ENCODE results near the gene GYPC.

Gene GYPC

DNA sequence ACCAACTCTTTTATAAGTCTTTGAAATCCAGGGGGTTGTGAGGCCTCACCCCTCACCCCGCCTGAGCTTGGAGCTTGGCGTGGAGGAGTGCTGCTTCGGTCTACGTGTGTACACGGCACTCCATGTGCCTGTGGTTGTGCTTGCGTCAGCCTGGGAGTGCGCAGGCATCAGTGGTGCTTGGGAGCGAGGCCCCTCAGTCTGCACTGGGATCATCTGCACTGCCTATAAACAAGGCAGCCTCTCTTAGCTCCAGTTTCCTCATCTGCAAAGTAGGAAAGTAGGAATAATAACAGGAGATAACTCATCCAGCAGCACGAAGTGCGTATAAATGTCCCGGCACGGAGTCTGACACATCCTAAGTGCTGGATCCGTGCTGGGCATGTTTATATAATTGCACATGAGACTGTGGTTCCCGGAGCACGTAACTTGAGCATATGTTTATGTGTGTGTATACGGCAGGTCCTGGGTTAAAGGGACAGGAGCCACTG, 1.2 kb downstream of the GYPC start:
- Histone ChIP-seq H3K36me3 (ENCODE audit: control insufficient read depth, insufficient read depth, low read length) (peaks cover 3% of the 10 kb centered on the region), H3K27me3 (replicated peaks; ENCODE audit: control insufficient read depth, insufficient read depth, low read length) (no peaks in the 10 kb centered on the region), H3K4me3 (replicated peaks; ENCODE audit: low read depth, low read length) (peak overlapping the region; percentile 70)
- DNase-seq (ENCODE audit: extremely low read depth, insufficient read length) = peak; percentile 51
- TF ChIP-seq, protein P1, sequence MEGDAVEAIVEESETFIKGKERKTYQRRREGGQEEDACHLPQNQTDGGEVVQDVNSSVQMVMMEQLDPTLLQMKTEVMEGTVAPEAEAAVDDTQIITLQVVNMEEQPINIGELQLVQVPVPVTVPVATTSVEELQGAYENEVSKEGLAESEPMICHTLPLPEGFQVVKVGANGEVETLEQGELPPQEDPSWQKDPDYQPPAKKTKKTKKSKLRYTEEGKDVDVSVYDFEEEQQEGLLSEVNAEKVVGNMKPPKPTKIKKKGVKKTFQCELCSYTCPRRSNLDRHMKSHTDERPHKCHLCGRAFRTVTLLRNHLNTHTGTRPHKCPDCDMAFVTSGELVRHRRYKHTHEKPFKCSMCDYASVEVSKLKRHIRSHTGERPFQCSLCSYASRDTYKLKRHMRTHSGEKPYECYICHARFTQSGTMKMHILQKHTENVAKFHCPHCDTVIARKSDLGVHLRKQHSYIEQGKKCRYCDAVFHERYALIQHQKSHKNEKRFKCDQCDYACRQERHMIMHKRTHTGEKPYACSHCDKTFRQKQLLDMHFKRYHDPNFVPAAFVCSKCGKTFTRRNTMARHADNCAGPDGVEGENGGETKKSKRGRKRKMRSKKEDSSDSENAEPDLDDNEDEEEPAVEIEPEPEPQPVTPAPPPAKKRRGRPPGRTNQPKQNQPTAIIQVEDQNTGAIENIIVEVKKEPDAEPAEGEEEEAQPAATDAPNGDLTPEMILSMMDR (IDR thresholded peaks at IDR 0.05; ENCODE audit: insufficient read depth, low read length, poor library complexity, severe bottlenecking) = no peak

DNA sequence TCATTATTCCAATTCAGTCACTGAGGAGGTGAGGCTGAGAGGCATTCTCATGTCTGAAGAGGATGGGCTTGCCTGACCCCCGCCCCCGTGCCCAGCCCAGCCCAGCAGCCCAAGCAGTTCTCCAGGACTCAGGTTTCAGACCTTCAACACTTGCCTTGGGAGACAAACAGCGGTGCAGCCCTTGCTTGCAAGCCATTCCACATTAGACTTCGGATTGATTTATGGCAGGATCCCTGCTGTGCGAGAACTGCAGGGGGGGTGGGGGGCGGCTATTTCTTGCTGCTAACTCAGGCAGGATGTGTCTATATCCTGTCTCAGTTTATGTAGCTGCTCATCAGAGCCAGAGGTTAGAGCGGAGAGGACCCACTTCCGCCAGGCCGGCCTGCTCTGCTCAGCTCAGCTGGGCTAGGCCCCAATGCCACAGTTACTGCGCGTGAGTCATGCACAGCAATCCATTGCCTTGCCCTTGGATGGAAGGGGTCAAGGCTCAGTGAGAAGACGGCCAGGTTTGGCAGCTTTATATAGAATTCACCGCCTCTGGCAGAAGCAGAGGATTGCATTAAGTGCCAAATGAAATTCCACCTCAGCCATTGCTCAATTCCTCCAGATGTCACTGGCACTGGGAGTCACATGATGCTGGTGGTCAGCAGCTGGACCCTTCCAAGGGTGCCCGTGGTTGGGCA, 1.8 kb downstream of the GYPC start:
- peak; percentile 81 for DNase-seq (ENCODE audit: extremely low read depth, insufficient read length)
- TF ChIP-seq, protein P1 (IDR thresholded peaks at IDR 0.05; ENCODE audit: insufficient read depth, low read length, poor library complexity, severe bottlenecking) = no peak
- Histone ChIP-seq H3K36me3 (ENCODE audit: control insufficient read depth, insufficient read depth, low read length) (peaks cover 3% of the 10 kb centered on the region), H3K27me3 (replicated peaks; ENCODE audit: control insufficient read depth, insufficient read depth, low read length) (no peaks in the 10 kb centered on the region), H3K4me3 (replicated peaks; ENCODE audit: low read depth, low read length) (peak overlapping the region; percentile 70)

DNA sequence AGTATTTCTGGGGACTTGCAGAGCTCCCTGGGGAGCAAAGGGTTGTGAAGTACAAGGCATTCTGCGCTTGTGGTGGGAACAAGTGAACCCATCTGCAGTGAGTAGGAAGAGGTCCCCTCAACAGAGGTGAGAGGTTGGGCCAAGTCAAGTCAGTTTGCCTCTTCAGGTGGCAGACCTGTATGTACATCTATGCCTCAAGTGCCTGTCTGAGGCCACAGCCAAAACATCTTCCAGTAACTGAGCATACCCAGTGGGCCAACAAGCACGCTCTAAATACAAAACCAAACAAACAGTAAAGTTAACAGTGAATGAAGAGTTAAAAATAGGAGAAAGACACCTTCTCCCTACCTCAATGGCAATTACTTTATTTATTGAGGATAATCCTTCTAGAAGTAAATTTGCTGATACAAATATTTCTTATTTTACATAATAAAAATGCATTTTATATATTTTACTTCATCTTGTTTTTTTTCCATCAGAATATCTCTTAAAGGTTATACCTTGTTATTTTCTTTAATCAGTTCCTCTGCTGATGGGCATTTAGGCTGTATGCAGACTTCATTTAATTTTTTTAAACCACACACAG, 2.5 kb downstream of the GYPC start:
- TF ChIP-seq, protein P1 (IDR thresholded peaks at IDR 0.05; ENCODE audit: insufficient read depth, low read length, poor library complexity, severe bottlenecking) = no peak
- H3K27me3 ChIP-seq (replicated peaks; ENCODE audit: control insufficient read depth, insufficient read depth, low read length) = no peaks in the 10 kb centered on the region
- no peak for DNase-seq (ENCODE audit: extremely low read depth, insufficient read length)
- peaks cover 3% of the 10 kb centered on the region for H3K36me3 ChIP-seq (ENCODE audit: control insufficient read depth, insufficient read depth, low read length)
- H3K4me3 ChIP-seq (replicated peaks; ENCODE audit: low read depth, low read length) = peak overlapping the region; percentile 70

DNA sequence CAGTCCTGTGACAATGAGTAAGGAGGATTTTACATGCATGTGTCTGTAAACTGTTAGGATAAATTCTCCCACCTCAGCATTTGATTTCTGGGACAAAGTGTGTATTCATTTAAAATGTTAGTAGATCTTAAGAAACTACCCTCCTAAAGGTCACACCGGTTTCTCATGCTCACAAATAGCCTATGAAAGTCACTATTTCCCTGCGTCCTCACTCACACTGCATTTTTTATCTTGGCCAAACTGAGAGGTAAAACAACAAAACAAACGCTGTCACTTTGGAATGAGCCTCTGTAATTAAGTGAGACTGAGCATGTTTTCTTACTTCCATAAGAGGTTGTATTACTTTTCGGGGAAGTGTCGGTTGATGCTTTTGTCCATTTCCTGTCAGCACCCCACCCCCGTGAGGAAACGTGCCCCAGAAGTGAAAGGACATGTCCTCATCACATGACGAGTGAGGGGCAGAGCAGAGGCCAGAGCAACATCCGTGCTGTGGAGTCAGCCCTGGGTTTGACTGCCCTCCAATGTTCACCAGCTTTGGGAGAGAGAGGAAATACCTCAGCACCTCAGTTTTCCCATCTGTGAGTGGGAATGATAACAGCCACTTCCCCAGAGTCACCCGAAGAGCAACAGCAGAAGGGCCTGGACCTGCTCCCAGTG, 3.1 kb downstream of the GYPC start:
- H3K36me3 ChIP-seq (ENCODE audit: control insufficient read depth, insufficient read depth, low read length) = peaks cover 3% of the 10 kb centered on the region
- TF ChIP-seq, protein P1 (IDR thresholded peaks at IDR 0.05; ENCODE audit: insufficient read depth, low read length, poor library complexity, severe bottlenecking) = peak; percentile 3
- H3K27me3 ChIP-seq (replicated peaks; ENCODE audit: control insufficient read depth, insufficient read depth, low read length) = no peaks in the 10 kb centered on the region
- DNase-seq (ENCODE audit: extremely low read depth, insufficient read length) = peak; percentile 59
- H3K4me3 ChIP-seq (replicated peaks; ENCODE audit: low read depth, low read length) = peak overlapping the region; percentile 70

DNA sequence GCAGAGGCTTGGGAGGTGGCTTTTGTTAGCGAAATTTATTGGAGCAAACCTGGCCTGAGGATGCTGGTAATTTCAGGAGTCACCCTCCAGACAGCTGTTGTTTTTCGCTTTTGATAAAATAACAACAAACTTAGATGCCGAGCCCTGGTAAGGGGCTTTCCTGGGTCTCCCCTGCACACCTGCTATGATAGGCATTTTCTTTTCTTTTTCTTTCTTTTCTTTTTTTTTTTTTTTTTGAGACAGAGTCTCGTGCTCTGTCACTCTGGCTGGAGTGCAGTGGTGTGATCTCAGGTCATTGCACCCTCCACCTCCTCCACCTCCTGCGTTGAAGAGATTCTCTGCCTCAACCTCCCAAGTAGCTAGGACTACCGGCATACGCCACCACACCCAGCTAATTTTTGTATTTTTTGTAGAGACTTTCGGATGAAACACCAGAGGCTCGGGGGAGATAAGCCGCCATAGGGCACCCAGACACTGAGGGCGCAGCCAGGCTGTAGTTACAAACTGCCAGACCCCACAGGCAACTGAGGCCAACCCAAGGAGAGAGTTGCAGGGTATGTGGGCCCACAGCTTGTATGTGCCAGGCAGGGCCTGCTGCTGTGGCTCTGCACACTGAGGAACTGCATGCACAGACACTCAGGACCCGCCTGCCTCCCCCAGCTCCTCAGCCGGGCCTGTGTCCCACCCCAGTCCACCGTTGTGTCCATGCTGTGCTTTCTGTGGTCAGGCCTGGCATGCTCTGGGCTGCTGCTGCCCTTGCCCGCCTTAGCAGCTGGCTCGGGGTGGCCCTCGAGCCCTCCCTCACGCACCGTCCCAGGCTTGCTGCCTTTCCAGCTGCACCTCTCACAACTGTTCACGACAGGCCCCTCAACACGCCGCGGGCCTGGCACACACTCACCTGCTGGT, 3.9 kb downstream of the GYPC start:
- peak overlapping the region; percentile 70 for H3K4me3 ChIP-seq (replicated peaks; ENCODE audit: low read depth, low read length)
- peaks cover 3% of the 10 kb centered on the region for H3K36me3 ChIP-seq (ENCODE audit: control insufficient read depth, insufficient read depth, low read length)
- TF ChIP-seq, protein P1 (IDR thresholded peaks at IDR 0.05; ENCODE audit: insufficient read depth, low read length, poor library complexity, severe bottlenecking) = no peak
- no peaks in the 10 kb centered on the region for H3K27me3 ChIP-seq (replicated peaks; ENCODE audit: control insufficient read depth, insufficient read depth, low read length)
- DNase-seq (ENCODE audit: extremely low read depth, insufficient read length) = no peak

All from GM06990 (cell line).